Muscle layer of colon (tissue), 2 donors: Measurements from ENCODE around the gene RASGRP4.
"Not testable (repeated sequence)": the region's sequence is repeated elsewhere in the genome, so short reads cannot be mapped to it uniquely, and the experiment has no call there.

Source experiments
- H3K27ac ChIP-seq: one replicate; pipeline ENCODE4 v1.7.0; 2013; ENCODE audit warnings: low read depth, mild to moderate bottlenecking, low read length, moderate library complexity
- H3K27me3 ChIP-seq, 2 donors: one replicate each; pipeline ENCODE4 v1.7.0; 2013; ENCODE audit warnings: low read length in 2 of 2, mild to moderate bottlenecking in 2 of 2; ENCODE audit not compliant: insufficient read depth in 2 of 2, control insufficient read depth in 1 of 2
- H3K36me3 ChIP-seq: one replicate; pipeline ENCODE4 v1.7.0; 2013; ENCODE audit warnings: mild to moderate bottlenecking, low read length; ENCODE audit not compliant: insufficient read depth
- H3K4me1 ChIP-seq: one replicate; pipeline ENCODE4 v1.7.0; 2013; ENCODE audit warnings: mild to moderate bottlenecking, low read length; ENCODE audit not compliant: insufficient read depth
- H3K4me3 ChIP-seq, 2 donors: one replicate each; pipeline ENCODE4 v1.7.0; 2013; ENCODE audit warnings: low read length in 2 of 2, low read depth in 1 of 2, mild to moderate bottlenecking in 1 of 2, moderate library complexity in 1 of 2
- H3K9ac ChIP-seq: one replicate; pipeline ENCODE4 v1.7.0; 2013; ENCODE audit warnings: low read length
- H3K9me3 ChIP-seq: one replicate; pipeline ENCODE4 v1.7.0; 2013; ENCODE audit warnings: mild to moderate bottlenecking, low read length
- donor health status: abdominal sarcoma.
- donor health status: Adenocarcinoma of cecum.

The RASGRP4 gene

DNA sequence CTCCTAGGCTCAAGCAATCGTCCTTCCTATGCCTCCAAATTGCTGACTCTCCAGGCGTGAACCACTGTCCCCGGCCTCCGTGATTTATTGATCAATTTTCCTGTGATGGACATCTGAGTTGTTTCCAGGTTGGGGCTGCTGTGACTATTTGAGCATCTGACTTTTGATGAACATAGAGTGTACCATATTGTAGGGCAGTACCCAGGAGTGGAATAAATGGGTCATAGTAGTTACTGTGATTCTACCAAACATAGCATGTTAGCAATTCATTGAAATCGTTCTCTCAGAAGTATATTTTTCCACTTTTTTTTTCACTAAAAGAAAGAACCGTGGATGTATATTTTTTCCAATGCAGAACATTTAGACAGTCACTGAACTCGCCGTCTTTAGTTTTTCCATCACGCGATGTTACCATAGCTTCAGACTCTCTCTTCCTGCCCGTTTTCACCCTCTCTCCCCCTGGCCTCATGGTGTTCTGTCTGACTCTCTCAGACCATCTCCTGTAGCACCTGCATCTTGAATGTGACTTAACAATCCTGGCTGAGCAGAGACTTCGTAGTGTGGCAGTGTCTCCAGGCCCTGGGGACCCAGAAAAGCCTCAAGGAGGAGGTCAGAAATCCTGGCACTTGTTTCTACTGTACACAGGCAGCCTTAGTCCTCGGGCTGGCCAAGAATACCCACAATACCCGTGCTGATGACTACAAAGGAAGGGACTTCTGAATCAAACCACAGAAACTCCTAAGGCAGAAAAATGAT, 3.2 kb upstream of the RASGRP4 start:
- peaks cover 0 to 26% of the 10 kb centered on the region in 2 donors for H3K27me3 ChIP-seq
- H3K9ac ChIP-seq = no peak overlapping the region
- no peaks in the 10 kb centered on the region for H3K36me3 ChIP-seq
- no peaks in the 10 kb centered on the region for H3K9me3 ChIP-seq
- no peaks in the 10 kb centered on the region for H3K4me1 ChIP-seq
- no peak overlapping the region for H3K27ac ChIP-seq
- no peak overlapping the region for H3K4me3 ChIP-seq

DNA sequence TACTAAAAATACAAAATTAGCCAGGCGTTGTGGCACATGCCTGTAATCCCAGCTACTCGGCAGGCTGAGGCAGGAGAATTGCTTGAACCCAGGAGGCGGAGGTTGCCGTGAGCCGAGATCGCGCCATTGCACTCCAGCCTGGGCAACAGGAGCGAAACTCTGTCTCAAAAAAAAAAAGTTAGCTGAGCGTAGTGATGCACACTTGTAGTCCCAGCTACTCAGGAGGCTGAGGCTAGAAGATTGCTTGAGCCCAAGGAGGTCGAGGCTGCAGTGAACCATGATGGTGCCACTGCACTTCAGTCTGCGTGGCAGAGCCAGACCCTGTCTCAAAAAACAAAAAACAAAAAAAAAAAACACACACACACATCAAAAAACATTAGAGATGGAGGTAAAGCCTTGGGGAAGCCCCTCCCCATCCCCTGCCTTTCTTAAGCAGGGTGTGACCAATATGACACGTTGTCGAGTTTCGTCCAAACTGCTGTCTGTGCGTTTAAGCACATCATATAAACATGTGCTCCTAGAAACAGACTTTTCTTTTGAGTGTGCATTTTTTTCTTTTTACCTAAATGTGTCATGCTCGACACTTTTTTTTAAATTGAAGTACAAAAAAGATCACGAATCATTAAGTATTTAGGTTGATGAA, 1.1 kb upstream of the RASGRP4 start:
- not testable (repeated sequence) for H3K27ac ChIP-seq, H3K9ac ChIP-seq, H3K36me3 ChIP-seq, H3K4me1 ChIP-seq, H3K4me3 ChIP-seq, H3K9me3 ChIP-seq
- peaks cover 0 to 13% of the 10 kb centered on the region in 2 donors for H3K27me3 ChIP-seq

GRCh38 chr19:38425222-38425809, 703 bp downstream of the RASGRP4 start:
- Histone ChIP-seq H3K27ac (no peak overlapping the region), H3K9ac (no peak overlapping the region), H3K9me3 (no peaks in the 10 kb centered on the region), H3K36me3 (no peaks in the 10 kb centered on the region), H3K4me1 (no peaks in the 10 kb centered on the region), H3K4me3 (no peak overlapping the region), H3K27me3 (peaks cover 0 to 13% of the 10 kb centered on the region in 2 donors)

- Histone ChIP-seq H3K27me3 (peaks cover 0 to 13% of the 10 kb centered on the region in 2 donors), H3K27ac (no peak overlapping the region), H3K4me1 (no peaks in the 10 kb centered on the region), H3K36me3 (no peaks in the 10 kb centered on the region), H3K9me3 (no peaks in the 10 kb centered on the region), H3K9ac (no peak overlapping the region), H3K4me3 (no peak overlapping the region)
These were observed 1.7 kb downstream of the RASGRP4 start for GRCh38 chr19:38424272-38424671.

DNA sequence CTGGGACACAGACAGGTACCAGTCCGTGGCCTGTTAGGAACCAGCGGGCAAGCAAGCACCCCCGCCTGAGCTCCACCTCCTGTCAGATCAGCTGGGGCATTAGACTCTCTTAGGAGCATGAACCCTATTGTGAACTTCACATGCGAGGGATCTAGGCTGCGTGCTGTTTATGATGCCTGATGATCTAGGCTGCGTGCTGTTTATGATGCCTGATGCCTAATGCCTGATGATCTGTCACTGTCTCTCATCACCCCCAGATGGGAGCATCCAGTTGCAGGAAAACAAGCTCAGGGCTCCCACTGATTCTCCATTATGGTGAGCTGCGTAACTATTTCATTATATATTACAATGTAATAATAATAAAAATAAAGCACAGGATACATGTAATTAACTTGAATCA, 3.6 kb downstream of the RASGRP4 start:
- Histone ChIP-seq H3K27ac (no peak overlapping the region), H3K36me3 (no peaks in the 10 kb centered on the region), H3K4me1 (no peaks in the 10 kb centered on the region), H3K9ac (no peak overlapping the region), H3K9me3 (no peaks in the 10 kb centered on the region), H3K27me3 (peaks cover 0 to 26% of the 10 kb centered on the region in 2 donors), H3K4me3 (no peak overlapping the region)

- Histone ChIP-seq H3K9me3 (no peaks in the 10 kb centered on the region), H3K9ac (no peak overlapping the region), H3K4me3 (no peak overlapping the region), H3K36me3 (no peaks in the 10 kb centered on the region), H3K27me3 (peaks cover 0 to 28% of the 10 kb centered on the region in 2 donors), H3K4me1 (no peaks in the 10 kb centered on the region), H3K27ac (no peak overlapping the region)
These were observed 4.2 kb downstream of the RASGRP4 start for GRCh38 chr19:38421856-38422255.

- H3K4me1 ChIP-seq = no peaks in the 10 kb centered on the region
- peaks cover 0 to 28% of the 10 kb centered on the region in 2 donors for H3K27me3 ChIP-seq
These were observed 5.1 kb downstream of the RASGRP4 start for GRCh38 chr19:38420935-38421334.

DNA sequence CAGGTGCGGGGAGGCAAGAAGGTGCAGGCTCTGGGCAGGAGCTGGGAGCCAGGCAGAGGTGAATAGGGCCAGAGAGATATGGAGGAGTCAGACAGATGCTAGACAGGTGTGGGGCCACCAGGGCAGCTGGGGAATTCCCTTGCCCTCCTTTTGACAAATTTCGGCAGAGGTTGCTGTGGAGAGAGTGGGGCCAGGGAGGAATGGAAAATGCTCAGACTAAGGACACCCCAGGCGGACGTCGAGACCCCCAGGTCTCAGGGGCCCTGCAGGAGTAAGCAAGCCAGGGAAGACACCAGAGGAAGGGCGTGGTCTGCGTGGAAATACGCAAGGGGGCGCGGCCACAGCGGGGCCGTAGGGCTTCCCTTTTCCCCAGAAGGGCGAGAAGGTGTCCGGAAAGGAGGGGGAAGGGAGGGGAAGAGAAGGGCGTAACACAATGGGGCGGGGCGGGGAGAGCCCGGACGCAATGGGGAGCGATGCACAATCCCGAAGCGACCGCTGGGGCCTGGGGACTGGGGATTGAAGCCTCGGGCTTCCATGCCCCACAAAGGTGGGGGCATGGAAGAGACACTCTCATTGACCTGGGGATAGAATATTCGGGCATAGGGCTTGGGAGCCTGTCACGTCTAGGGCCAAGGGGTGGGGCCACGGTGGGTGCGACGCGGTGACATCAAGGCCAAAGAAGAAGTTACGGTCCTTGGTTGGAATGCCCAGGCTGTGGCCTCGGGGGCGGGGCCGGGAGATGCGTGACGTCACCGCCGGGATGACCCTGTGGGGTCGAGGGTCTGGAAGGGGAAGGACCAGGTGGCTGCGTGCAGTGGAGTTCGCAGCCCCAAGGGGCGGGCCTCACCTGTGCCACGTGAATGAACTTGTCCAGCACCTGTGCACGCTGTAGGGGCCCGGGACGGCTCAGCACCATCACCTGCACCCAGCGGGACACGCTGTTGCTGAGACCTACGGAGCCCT, 8.2 kb downstream of the RASGRP4 start:
- no peak overlapping the region for H3K27ac ChIP-seq
- H3K27me3 ChIP-seq = peaks cover 0 to 15% of the 10 kb centered on the region in 2 donors
- H3K9ac ChIP-seq = no peak overlapping the region
- H3K4me3 ChIP-seq = peak overlapping the region in 1 of 2 donors; percentile 27
- no peaks in the 10 kb centered on the region for H3K4me1 ChIP-seq
- no peaks in the 10 kb centered on the region for H3K9me3 ChIP-seq
- H3K36me3 ChIP-seq = no peaks in the 10 kb centered on the region

More at GRCh38 chr19:38420935-38421334, 5.1 kb downstream of the RASGRP4 start:
- Histone ChIP-seq H3K9me3 (no peaks in the 10 kb centered on the region), H3K27ac (no peak overlapping the region), H3K4me3 (no peak overlapping the region), H3K9ac (no peak overlapping the region), H3K36me3 (no peaks in the 10 kb centered on the region)

DNA sequence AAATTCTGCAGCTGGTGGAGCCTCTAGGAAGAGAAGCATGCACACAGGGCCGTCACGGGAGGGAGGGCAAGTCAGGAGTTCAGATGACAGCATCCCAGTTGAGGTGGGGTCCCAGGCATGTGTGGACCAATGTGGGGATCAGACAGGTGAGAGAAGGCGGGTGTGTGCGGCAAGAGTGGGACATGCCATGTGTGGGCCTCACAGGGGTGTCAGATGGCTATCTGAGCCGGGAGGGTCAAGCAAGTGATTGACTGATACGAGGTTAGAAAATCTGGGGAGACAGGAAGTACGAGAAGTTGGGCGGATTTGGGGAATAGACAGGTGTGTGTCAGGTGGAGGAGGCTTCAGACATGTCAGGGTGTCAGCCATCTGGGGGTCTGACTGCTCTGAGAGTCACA, 8.9 kb downstream of the RASGRP4 start:
- H3K9ac ChIP-seq = no peak overlapping the region
- H3K27ac ChIP-seq = no peak overlapping the region
- no peaks in the 10 kb centered on the region for H3K36me3 ChIP-seq
- H3K9me3 ChIP-seq = no peaks in the 10 kb centered on the region
- H3K27me3 ChIP-seq = peaks cover 0 to 15% of the 10 kb centered on the region in 2 donors
- H3K4me3 ChIP-seq = no peak overlapping the region
- H3K4me1 ChIP-seq = no peaks in the 10 kb centered on the region

DNA sequence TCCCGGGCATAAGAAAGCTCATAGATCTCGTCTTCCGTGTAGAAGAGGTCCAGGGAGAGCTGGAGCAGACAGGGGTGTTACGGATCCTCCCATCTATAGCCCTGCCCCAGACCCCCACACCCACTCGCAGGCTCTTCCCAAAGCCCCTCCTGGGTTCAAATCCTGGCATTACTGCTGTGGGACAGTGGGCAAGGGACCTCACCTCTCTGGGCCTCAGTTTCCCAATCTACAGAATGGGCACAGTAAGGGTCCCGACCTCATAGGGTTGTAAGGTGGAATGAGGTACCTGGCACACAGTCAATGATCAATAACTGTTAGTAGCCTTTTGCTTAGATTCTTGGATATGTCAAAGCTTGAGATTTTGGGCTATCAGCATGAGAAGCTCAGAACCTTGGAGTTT, 12.6 kb downstream of the RASGRP4 start:
- Histone ChIP-seq H3K4me3 (no peak overlapping the region), H3K36me3 (no peaks in the 10 kb centered on the region), H3K27ac (no peak overlapping the region), H3K9ac (no peak overlapping the region), H3K9me3 (no peaks in the 10 kb centered on the region), H3K4me1 (no peaks in the 10 kb centered on the region), H3K27me3 (peaks cover 0 to 12% of the 10 kb centered on the region in 2 donors)

DNA sequence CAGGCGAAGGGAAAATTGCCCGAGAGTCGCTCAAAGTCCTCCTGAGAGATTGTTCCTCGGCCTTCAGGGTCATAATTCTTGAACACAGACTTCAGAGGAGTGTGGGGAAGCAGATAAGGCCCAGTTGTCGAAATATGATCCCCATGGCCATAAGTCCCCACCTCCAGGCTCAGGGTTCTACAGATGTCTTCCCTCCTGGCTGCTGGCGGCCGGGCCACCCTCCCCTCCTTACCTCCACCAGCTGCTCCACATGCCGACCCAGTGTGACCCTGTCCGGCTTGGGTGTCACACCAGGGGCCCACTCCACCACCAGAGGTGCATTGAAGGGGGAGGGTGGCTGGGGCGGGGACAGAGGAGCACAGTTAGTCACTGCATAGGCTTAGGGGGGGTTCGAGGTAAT, 13.1 kb downstream of the RASGRP4 start:
- peaks cover 0 to 8% of the 10 kb centered on the region in 2 donors for H3K27me3 ChIP-seq
- no peak overlapping the region for H3K9ac ChIP-seq
- no peak overlapping the region for H3K4me3 ChIP-seq
- H3K4me1 ChIP-seq = no peaks in the 10 kb centered on the region
- H3K9me3 ChIP-seq = no peaks in the 10 kb centered on the region
- no peak overlapping the region for H3K27ac ChIP-seq
- no peaks in the 10 kb centered on the region for H3K36me3 ChIP-seq
